ENCODE results near the gene PTOV1.

Gene PTOV1

GRCh38 chr19:49884760-49885159, 33.8 kb downstream of the PTOV1 start:
- ChIA-PET CTCF (no interaction called here), POLR2A (no interaction called here)
- no peak for DNase-seq (ENCODE audit: extremely low spot score)
- TF ChIP-seq ELF4 (IDR thresholded peaks at IDR 0.05): no peak
- no peak for TF ChIP-seq FOXA1 (IDR thresholded peaks at IDR 0.05)
- TF ChIP-seq, protein P1, sequence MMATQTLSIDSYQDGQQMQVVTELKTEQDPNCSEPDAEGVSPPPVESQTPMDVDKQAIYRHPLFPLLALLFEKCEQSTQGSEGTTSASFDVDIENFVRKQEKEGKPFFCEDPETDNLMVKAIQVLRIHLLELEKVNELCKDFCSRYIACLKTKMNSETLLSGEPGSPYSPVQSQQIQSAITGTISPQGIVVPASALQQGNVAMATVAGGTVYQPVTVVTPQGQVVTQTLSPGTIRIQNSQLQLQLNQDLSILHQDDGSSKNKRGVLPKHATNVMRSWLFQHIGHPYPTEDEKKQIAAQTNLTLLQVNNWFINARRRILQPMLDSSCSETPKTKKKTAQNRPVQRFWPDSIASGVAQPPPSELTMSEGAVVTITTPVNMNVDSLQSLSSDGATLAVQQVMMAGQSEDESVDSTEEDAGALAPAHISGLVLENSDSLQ (IDR thresholded peaks at IDR 0.05): no peak
- no peak for TF ChIP-seq SUZ12 (IDR thresholded peaks at IDR 0.05)
- TF ChIP-seq FOXM1 (IDR thresholded peaks at IDR 0.05; ENCODE audit: borderline replicate concordance): no peak
- TF ChIP-seq ZNF384 (IDR thresholded peaks at IDR 0.05): no peak
- no peak for TF ChIP-seq SP1 (IDR thresholded peaks at IDR 0.05)
- TF ChIP-seq L3MBTL2 (conservative IDR thresholded peaks at IDR 0.05): no peak
- TF ChIP-seq ARNT (IDR thresholded peaks at IDR 0.05): no peak
- no peak for TF ChIP-seq HDGF (IDR thresholded peaks at IDR 0.05; ENCODE audit: borderline replicate concordance)
- TF ChIP-seq FOXK2 (IDR thresholded peaks at IDR 0.05): no peak
- TF ChIP-seq LEF1 (IDR thresholded peaks at IDR 0.05; ENCODE audit: borderline replicate concordance): no peak
- no peak for TF ChIP-seq CTBP1 (IDR thresholded peaks at IDR 0.05; ENCODE audit: borderline replicate concordance)
- TF ChIP-seq TARDBP (IDR thresholded peaks at IDR 0.05): no peak
- TF ChIP-seq NFRKB (IDR thresholded peaks at IDR 0.05): no peak
- TF ChIP-seq BHLHE40 (IDR thresholded peaks at IDR 0.05; ENCODE audit: borderline replicate concordance): no peak

DNA sequence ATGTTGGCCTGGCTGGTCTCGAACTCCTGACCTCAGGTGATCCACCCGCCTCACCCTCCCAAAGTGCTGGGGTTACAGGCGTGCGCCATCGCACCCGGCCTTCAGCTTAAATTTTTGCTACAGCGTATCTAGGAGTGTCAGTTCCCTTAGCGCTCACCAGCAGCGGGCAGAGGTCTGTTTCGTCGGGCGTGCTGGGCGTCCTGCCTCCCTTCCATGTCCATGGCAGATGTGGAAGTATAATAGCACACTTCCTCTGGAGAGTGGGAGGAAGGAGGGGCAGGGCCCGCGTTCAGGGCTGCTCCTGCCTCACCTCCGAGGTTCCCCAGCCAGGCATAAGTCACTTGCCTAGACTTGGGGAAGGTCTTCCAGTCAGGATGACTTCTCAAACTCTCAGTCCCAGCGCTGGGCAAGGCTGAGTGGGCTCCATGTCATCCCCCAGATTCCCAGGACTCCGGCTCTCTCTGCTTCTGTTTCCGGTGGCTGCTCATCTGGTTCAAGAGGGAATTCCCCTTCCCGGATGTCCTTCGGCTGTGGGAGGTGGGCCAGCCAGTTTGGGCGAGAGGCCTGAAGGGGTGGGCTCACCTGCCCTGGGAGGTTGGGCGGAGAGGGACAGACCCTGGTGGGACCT, 36.2 kb downstream of the PTOV1 start:
- no peak for DNase-seq (ENCODE audit: extremely low spot score)
- POLR2A ChIA-PET: interaction anchor here (1.0 to 1.2 kb wide), 2 partner anchors 10 to 20 kb away, joined by 3 read pairs; partner anchors contain the start of gene AKT1S1
- TF ChIP-seq, protein P1 (IDR thresholded peaks at IDR 0.05): no peak
- TF ChIP-seq FOXK2 (IDR thresholded peaks at IDR 0.05): no peak
- TF ChIP-seq ARNT (IDR thresholded peaks at IDR 0.05): no peak
- no peak for TF ChIP-seq SUZ12 (IDR thresholded peaks at IDR 0.05)
- no peak for TF ChIP-seq FOXM1 (IDR thresholded peaks at IDR 0.05; ENCODE audit: borderline replicate concordance)
- no peak for TF ChIP-seq LEF1 (IDR thresholded peaks at IDR 0.05; ENCODE audit: borderline replicate concordance)
- no peak for TF ChIP-seq L3MBTL2 (conservative IDR thresholded peaks at IDR 0.05)
- no peak for TF ChIP-seq ZNF384 (IDR thresholded peaks at IDR 0.05)
- TF ChIP-seq ELF4 (IDR thresholded peaks at IDR 0.05): no peak
- TF ChIP-seq TARDBP (IDR thresholded peaks at IDR 0.05): no peak
- TF ChIP-seq SP1 (IDR thresholded peaks at IDR 0.05): no peak
- TF ChIP-seq FOXA1 (IDR thresholded peaks at IDR 0.05): no peak
- no peak for TF ChIP-seq NFRKB (IDR thresholded peaks at IDR 0.05)
- TF ChIP-seq BHLHE40 (IDR thresholded peaks at IDR 0.05; ENCODE audit: borderline replicate concordance): no peak
- no peak for TF ChIP-seq HDGF (IDR thresholded peaks at IDR 0.05; ENCODE audit: borderline replicate concordance)
- TF ChIP-seq CTBP1 (IDR thresholded peaks at IDR 0.05; ENCODE audit: borderline replicate concordance): no peak
- CTCF ChIA-PET: no interaction called here

- ChIA-PET POLR2A (no interaction called here), CTCF (no interaction called here)
- no peak for TF ChIP-seq HDGF (IDR thresholded peaks at IDR 0.05; ENCODE audit: borderline replicate concordance)
- TF ChIP-seq CTBP1 (IDR thresholded peaks at IDR 0.05; ENCODE audit: borderline replicate concordance): no peak
- no peak for TF ChIP-seq SUZ12 (IDR thresholded peaks at IDR 0.05)
- no peak for TF ChIP-seq L3MBTL2 (conservative IDR thresholded peaks at IDR 0.05)
- no peak for TF ChIP-seq TARDBP (IDR thresholded peaks at IDR 0.05)
- TF ChIP-seq ZNF384 (IDR thresholded peaks at IDR 0.05): no peak
- DNase-seq (ENCODE audit: extremely low spot score): no peak
Observed at GRCh38 chr19:49887665-49888509, 36.9 kb downstream of the PTOV1 start.

- POLR2A ChIA-PET: no interaction called here
- no peak for TF ChIP-seq BHLHE40 (IDR thresholded peaks at IDR 0.05; ENCODE audit: borderline replicate concordance)
- TF ChIP-seq FOXK2 (IDR thresholded peaks at IDR 0.05): no peak
- no peak for TF ChIP-seq ARNT (IDR thresholded peaks at IDR 0.05)
- TF ChIP-seq NFRKB (IDR thresholded peaks at IDR 0.05): no peak
- no peak for TF ChIP-seq SUZ12 (IDR thresholded peaks at IDR 0.05)
- no peak for TF ChIP-seq L3MBTL2 (conservative IDR thresholded peaks at IDR 0.05)
- no peak for TF ChIP-seq HDGF (IDR thresholded peaks at IDR 0.05; ENCODE audit: borderline replicate concordance)
- no peak for TF ChIP-seq LEF1 (IDR thresholded peaks at IDR 0.05; ENCODE audit: borderline replicate concordance)
- no peak for TF ChIP-seq TARDBP (IDR thresholded peaks at IDR 0.05)
- TF ChIP-seq CTBP1 (IDR thresholded peaks at IDR 0.05; ENCODE audit: borderline replicate concordance): no peak
- no peak for TF ChIP-seq ELF4 (IDR thresholded peaks at IDR 0.05)
- no peak for TF ChIP-seq FOXM1 (IDR thresholded peaks at IDR 0.05; ENCODE audit: borderline replicate concordance)
- no peak for TF ChIP-seq FOXA1 (IDR thresholded peaks at IDR 0.05)
- TF ChIP-seq, protein P1 (IDR thresholded peaks at IDR 0.05): no peak
- no peak for TF ChIP-seq SP1 (IDR thresholded peaks at IDR 0.05)
- TF ChIP-seq ZNF384 (IDR thresholded peaks at IDR 0.05): no peak
- DNase-seq (ENCODE audit: extremely low spot score): no peak
- CTCF ChIA-PET: no interaction called here
Observed at GRCh38 chr19:49888510-49888824, 37.5 kb downstream of the PTOV1 start.

DNA sequence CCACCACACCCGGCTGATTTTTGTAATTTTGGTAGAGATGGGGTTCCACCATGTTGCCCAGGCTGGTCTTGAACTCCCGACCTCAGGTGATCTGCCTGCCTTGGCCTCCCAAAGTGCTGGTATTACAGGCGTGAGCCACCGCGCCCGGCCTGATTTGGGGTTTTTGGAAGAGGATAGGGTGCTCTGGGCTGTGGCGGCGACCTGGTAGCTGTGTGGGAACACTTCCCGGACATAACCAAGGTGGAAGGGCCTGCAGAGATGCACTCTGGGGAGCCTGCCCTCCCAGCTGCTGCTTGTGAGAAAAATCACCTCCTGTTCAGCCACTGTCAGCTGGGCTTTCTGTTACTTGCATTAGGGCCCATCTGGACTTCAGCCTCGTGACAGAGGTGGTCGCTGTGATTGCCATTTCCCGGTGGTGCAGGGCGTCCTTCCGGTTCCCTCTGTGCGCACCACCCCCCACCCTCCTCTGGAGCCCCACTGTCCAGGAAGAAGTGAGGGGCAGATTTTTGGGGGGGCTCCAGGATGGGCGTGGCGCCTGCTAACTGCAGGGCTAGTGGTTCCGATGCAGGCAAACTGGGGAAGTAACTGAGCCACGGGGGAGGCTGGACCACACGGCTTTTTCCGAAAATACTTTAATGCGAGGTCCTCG, 38.2 kb downstream of the PTOV1 start:
- POLR2A ChIA-PET: no interaction called here
- CTCF ChIA-PET: no interaction called here
- no peak for DNase-seq (ENCODE audit: extremely low spot score)
- TF ChIP-seq L3MBTL2 (conservative IDR thresholded peaks at IDR 0.05) (no peak), HDGF (IDR thresholded peaks at IDR 0.05; ENCODE audit: borderline replicate concordance) (no peak), BHLHE40 (IDR thresholded peaks at IDR 0.05; ENCODE audit: borderline replicate concordance) (no peak), LEF1 (IDR thresholded peaks at IDR 0.05; ENCODE audit: borderline replicate concordance) (no peak), ZNF384 (IDR thresholded peaks at IDR 0.05) (no peak), FOXK2 (IDR thresholded peaks at IDR 0.05) (no peak), CTBP1 (IDR thresholded peaks at IDR 0.05; ENCODE audit: borderline replicate concordance) (no peak), SUZ12 (IDR thresholded peaks at IDR 0.05) (no peak), TARDBP (IDR thresholded peaks at IDR 0.05) (no peak), NFRKB (IDR thresholded peaks at IDR 0.05) (no peak), FOXA1 (IDR thresholded peaks at IDR 0.05) (no peak), SP1 (IDR thresholded peaks at IDR 0.05) (no peak), ELF4 (IDR thresholded peaks at IDR 0.05) (no peak), ARNT (IDR thresholded peaks at IDR 0.05) (no peak), FOXM1 (IDR thresholded peaks at IDR 0.05; ENCODE audit: borderline replicate concordance) (no peak)
- TF ChIP-seq, protein P1 (IDR thresholded peaks at IDR 0.05): no peak

All from HEK293T (cell line).